DMS53 treated with DMSO at 0.1 percent for 48 hours (cell line): ENCODE data around the gene PZP.
"Not testable (repeated sequence)": the region's sequence is repeated elsewhere in the genome, so short reads cannot be mapped to it uniquely, and the experiment has no call there.

Experiments
- DNase-seq: peaks from one replicate; lab custom pipeline; 2025; ENCODE audit not compliant: unreplicated experiment; lab: John Stamatoyannopoulos, UW

Gene PZP

DNA sequence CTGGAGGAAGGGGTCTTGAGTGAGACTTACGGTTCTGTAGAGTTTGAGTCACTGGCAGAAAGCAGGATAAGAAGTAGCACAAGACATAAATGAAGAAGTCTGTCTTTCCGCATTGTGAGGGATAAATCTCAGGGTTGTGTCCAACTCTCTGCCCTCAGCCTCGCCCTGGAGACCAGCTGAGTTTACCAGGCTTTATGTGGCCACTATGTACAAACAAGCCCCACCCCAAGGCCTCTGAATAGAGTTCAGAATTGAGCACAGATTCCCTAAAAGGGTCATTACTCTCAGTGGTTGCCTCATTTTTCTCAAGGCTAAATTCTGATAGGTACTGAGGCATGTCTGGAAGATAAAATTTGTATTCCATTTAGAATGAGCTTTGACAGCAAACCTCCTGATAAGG is at the start of gene PZP:
Gene PZP, minus strand, starts transcription at position 167 of the 400 bp plus-strand sequence. Its CDS starts 54 bp downstream, at position 113.
- no peak for DNase-seq

DNA sequence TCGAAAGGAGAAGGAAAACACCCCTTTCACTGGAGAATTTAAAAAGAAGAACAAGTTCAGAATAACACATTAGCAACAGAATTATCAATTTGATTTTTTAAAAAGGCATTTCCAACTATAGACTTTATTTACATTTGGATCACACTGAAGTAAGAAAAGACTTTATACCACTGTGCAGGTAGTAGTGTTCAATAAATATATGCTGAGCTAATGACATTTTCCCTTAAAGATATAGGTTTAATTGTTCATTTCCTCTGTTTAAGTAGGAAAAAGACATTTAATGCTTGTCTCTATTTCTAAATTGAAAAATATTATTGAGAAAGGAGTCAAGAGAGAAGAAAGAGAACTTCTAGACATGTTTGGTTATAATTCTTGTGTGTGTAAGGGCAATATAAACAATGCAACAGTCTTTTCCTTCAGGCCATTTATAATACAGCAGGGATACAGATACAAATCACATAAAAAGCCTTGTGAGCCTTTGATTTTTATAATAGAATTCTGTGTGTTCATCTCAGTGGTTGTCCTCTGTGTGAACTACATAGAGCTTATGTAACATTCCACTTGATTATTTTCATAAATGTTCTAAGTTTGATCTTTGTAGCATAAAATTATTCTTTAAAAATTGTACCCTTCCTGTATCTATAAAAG is 48.7 kb upstream of the PZP start:
- no peak for DNase-seq

DNA sequence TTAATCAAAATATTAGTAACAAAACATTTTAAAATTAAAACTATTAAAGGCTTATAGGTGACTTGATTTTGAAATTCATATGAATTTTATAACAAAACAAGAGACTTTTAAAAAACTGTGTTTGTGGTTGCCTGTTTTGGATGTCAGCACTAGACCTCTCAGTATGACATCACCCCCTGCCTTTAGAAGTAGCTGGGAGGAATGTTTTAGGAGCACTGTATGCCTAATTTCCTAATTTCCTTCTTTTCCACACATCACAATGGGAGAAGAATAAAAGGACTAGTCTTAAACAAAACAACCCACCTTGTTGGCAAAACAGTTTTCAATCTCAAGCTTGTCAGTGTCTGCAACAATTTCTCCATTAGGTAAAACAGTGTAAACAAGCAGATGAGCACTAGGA is 48.1 kb upstream of the PZP start:
- DNase-seq, result no peak

DNA sequence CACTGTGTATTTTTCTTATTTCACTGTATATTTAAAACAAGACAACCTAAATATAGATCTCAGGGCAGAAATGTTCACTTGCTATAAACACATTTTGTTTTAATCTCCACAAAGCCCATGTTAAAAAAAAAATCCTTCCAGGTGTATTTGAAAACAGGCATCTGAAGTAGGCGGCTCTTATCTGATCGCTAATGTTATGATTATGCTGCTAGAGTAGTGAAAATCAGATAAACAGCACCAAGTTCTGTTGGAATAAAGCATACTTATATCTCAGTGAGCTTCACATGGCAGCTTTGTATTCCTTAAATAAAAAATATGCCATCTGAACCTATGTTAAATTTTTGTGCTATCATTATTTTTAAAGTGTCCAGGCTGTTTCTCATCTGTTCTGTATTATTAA is 47.6 kb upstream of the PZP start:
- no peak for DNase-seq

DNA sequence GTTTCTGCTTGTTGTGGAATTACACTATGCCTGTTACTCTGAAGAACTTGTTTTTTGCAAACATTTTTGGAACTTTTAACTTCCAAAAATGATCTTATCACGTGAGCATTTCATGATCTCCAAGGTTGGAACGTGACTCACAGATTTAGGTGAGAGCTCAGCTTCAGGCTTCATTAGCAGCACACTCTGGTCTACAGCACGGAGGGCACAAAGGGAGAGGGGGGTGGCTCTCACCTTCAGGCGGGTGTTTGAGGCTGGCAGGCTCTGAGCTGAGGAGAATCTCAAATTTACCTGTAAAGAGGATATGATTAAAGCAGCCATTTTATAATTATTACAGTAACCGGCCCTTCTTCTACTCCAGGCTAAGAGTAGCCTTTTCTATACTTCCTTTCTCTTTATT is 45.3 kb upstream of the PZP start:
- DNase-seq, result no peak

DNA sequence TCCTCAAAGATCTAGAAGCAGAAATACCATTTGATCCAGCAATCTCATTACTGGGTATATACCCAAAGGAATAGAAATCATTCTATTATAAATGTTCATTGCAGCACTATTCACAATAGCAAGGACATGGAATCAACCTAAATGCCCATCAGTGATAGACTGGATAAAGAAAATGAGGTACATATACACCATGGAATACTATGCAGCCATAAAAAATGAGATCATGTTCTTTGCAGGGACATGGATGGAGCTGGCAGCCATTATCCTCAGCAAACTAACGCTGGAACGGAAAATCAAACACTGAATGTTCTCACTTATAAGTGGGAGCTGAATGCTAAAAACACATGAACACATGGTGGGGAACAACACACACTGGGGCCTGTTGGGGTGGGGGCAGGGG is 44.6 kb upstream of the PZP start:
- DNase-seq, result not testable (repeated sequence)

DNA sequence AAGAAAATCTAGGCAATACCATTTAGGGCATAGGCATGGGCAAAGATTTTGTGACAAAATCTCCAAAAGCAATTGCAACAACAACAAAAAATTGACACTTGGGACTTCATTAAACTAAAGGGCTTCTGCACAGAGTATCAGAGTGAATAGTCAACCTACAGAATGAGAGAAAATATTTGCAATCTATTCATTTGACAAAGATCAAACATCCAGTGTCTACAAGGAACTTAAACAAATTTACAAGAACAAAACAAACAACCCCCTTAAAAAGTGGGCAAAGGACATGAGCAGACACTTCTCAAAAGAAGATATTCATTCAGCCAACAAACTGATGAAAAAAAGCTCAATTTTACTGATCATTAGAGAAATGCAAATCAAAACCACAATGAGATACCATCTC is 44.1 kb upstream of the PZP start:
- DNase-seq, result no peak

DNA sequence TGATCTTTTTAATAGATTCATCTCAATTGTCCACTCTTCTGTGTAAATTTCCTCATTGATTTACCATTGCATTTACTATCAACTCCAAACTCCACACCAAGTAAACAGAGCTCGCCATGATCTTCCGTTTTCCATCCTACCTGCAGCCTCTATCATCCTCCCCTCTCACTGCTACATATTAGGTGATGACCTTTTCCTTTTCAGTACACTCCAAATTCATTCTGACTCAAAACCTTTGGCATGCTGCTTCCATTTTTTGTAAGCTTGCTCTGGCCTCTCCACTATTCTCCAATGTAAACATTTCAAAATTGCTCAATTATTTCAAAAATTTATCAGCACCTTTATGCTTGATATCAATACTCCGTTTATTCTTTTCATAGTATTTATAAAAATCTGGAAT is 40.2 kb upstream of the PZP start:
- no peak for DNase-seq

DNA sequence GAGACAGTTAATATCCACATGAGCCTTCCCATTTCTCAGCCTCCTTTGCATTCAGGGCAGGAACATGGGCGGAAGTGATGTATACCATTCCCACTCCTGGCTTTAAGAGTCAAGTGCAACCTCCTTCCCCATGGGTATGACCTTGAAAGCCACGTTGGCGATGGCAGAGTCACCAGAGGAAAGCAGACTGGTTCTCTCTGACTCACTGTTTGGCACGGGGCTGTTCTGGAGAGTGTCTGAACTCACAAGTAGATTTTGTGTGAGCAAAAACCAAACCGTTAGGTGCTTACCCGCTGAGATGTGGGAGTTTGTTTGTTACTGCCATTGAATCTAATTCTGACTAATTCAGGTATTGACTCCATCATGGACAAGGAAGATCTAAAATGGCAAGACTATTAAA is 36.7 kb upstream of the PZP start:
- DNase-seq, result no peak

DNA sequence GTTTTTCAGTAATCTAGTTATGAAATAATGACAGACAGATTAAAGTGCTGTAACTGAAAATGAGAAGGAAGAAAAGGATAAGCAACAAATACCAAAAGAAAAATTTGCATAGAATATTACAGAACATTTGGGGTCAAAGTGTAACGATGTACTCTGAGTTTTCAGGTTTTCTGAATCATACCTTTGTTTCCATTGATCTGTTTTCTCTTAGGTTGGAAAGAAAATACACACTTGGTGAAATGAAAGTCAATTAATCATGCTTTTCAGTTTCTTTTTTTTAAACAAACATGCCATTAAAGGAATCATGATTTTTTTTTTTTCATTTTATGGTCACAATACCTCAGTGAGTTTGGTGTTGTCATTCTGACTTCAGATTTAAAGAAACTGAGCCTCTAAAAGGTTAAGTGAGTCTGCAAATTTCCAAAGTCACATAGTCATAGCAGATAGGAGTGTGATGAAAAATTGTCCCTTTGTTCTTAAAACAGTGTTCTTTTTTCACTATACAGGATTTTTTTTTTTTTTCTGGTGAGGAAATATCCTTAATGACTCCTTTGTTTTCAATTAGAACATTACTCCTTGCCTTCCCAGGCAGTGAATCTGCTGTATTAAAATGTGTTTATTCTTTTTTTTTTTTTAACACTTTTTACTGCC is 35.9 kb upstream of the PZP start:
- DNase-seq, result no peak

DNA sequence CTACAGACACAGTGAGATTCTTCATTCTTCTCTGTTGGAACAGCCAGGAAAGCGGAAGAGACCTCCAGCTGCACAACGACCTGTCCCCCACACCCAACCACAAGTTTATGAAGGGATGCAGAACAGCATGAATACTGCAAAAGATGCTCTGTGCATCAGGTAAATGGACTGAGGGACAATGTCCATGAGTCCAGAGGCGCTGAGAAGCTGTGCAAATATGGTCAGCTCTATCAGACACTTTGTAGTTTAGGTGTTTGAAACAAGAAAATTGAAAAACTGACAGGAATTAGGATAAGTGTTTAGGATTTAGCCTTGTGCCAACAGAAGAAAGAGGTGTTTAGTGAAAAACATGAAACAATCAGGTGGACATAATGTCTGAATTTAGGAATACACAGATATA is 33.1 kb upstream of the PZP start:
- DNase-seq, result no peak

DNA sequence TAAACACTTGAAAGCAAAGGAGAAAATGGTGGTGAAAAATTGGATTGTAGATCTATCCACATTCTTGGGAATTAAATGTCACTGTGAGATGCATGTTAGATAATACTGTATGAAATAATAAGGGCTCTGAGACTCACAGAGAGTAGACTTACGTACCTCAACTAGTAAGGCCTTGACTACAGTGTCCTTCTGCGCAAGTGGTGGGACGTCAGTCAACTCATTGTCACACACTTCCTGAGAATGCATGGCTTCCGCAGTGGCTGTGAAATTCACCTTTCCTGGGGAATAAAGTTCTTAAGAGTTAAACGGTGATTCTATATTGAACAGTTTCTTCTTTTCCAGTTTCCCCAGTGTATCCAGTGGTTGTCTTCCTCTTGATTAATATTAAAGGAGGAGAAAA is 32.6 kb upstream of the PZP start:
- DNase-seq, result no peak

DNA sequence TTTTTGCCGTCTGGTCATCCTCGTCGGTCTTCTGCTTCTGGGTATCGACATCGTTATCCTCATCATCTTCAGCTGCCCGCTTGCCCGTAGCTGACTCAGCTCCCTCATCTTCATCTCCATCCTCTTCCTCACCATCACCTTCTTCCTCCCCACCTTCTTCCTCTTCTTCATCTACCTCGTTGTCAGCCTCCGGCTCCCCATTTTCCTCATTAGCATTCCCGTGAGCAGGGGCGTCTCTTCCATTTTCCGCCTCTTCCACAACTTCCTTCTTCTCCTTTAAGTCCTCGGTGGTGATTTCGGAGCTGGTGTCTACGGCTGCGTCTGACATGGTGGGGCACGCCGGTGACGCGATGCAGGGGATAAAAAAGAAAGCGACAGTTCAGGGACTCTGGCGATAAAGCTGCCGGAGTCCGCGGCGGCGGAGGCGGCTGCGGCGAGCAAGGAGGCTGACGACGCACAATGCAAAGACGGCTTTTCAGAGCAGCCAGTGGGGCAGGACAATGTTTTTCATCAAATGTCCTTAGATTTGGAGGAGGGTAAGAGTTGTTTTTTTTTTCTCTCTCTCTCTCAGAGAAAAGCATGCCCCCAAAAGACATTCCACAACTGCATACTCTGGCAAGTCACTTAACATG is 31.9 kb upstream of the PZP start:
- DNase-seq, result not testable (repeated sequence)

DNA sequence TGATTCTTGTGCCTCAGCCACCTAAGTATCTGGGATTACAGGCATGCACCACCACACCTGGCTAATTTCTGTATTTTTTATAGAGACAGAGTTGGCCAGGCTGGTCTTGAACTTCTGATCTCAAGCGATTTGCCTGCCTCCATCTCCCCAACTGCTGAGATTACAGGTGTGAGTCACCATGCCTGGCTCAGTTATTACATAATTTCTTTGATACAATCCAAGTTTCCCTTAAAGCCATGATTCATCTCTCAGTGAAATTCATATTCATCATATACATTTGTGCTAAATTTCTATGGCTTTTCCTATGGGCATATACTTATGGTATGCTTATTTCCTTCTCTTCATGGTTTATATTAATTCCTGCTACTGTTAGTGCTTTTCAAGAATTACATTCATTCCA is 29.1 kb upstream of the PZP start:
- DNase-seq, result no peak

DNA sequence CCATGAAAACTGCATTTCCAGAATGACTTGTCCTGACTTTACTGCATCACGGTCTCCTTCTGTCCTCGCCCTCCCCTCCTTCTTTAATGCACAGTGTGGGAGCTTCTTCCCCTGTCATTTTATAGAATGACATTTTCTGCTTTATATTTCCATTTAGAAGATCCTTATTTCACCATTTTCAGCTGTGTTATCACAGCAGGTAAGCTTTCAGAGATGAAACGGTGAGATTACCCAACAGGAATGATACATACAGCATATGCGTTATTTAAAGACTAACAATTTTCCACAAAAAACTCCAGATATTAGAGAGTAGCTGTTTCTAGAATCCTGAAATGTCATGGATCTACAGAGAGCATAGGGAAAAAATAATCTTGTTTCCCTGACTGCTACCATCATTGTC is 27.3 kb upstream of the PZP start:
- no peak for DNase-seq

DNA sequence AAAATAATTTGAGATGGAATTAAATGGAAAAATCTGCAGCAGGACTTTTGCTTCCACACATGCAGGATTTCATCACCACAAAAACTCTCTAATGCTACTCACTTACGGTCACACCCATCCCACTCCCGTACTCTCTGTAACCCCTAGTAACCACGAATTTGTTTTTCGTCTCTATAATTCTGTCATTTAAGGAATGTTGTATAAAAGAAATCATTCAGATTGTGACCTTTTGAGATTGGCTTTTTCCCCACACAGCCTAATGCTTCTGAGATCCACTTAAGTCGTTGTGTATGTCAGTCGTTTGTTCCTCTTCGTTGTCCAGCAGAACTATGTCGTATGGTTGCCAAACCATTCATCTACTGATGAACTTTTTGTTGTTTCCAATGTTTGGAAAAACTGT is 19.8 kb upstream of the PZP start:
- no peak for DNase-seq

DNA sequence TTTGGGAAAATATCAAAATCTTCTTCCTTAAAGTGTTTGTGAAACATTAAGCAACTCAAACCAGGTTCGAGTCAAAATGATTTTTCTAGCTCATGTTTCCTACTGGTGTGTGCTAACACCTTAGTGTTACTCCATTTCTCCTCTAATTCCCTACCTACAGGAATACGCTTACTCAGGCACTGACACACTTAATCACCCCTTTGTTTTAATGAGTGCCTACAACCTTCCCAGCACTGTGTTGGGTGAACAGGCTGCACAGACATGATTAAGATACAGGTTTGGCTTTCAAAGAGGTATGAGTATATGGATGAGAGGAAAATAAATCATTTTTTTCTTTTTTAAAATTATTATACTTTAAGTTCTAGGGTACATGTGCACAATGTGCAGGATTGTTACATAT is 15.6 kb upstream of the PZP start:
- DNase-seq, result no peak

DNA sequence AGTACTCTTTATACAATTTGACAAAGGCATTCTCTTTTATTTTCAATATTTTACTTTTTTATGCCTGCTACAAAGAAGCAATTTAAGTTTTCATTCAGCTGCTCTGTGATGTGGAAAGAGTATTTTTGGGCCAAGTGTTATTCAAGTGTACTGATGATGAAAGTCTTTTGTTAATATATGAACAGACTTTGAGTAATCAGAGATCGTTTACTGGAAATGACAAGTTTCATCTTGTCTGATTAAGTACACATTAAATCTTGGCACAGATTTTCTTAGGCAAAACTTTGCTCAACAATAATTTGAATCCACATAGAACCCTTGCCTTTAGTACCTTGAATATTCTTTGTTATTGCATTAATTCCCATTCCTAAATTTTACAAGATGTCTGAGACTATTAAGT is 13.3 kb upstream of the PZP start:
- no peak for DNase-seq

DNA sequence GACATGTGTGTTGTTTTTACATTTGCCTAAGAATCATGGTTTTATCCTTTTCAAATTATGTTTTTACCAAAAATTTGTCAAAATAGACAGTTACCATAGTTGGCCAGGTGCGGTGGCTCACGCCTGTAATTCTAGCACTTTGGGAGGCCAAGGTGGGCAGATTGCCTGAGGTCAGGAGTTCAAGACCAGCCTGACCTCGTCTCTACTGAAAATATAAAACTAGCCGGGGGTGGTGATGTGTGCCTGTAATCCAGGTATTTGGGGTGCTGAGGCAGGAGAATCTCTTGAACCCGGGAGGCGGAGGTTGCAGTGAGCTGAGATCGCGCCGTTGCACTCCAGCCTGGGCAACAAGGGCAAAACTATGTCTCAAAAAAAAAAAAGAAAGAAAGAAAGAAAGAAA is 12.8 kb upstream of the PZP start:
- DNase-seq, result not testable (repeated sequence)

DNA sequence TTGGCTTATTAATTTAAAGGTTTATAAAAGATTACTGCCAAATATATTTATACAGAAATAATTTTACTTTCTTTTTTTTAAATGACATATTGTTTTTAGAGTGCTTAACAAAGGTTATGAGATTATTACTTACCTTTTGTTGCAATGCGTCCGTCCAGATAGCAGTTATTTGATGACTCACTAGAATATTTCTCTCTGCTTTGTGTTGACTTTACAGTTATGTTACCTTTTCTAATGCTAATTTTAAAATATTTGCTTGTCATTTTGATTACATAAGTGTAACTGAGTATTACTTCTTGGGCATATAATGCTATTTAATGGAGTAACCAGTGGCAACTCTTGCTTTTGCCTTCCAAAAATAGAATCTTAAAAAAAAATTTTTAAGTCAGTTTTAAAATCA is 6.3 kb upstream of the PZP start:
- DNase-seq, result no peak

DNA sequence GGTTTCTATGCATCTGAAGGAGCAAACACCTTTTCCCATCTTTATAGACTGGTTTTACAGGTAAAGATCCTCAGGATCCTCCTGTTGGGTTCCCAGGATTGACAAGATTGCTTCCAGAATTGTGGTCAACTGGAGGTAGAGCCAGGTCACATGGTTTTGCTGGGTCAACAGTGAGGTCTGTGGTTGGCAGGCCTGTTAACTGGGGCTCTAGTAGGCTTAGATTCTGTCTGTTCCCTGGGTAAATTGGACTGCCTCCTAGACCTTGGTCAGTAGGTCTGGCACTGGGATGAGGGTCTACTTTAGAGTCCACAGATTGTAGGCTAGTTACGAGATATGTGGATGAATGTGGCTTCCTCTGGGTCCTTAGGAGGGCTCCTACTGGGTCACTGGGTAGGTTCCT is 3.5 kb upstream of the PZP start:
- DNase-seq, result no peak

DNA sequence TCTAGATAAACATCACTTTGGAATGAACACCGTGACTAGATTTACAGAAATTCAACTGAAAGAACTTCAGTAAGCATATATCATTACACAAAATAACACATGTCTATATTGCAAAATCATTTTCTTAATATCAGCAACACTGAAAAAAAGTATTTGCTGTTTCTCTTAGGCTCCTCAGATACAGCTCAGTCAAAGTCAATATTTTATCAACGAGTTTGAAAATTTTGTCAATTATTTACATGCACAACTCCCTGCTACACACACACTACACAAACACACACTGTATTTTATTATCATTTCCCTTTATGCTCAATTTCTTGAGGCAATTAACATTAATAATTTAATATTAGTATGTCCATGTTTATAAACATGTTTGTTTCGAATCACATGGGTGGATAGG is 3.8 kb downstream of the PZP start:
- no peak for DNase-seq

DNA sequence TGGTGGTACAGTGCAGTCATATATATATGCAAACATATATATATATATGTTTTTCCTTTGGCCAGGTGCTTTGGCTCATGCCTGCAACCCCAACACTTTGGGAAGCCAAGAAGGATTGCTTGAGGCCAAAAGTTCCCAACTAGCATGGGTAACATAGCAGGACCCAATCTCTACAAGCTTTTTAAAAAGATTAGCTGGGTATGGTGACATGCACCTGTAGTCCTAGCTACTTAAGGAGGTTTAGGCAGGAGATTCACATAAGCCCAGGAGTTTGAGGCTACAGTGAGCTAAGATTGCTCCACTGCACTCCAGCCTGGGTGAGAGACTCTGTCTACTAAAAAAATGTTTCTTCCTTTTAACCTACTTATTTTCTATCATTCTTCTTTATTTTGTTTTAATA is 10.2 kb downstream of the PZP start:
- no peak for DNase-seq
